WTC11 (cell line): ENCODE measurements around the gene PIN4. TPM values are rescaled to one million over a fixed set of nuclear protein-coding genes. Genes with fewer than 3 reads are reported as not detected.
"Not testable (repeated sequence)": the region's sequence is repeated elsewhere in the genome, so short reads cannot be mapped to it uniquely, and the experiment has no call there.

Experiments used
- ATAC-seq: fragments of 200-7000 bp; cut with Tn5 transposase; 2 replicates; pipeline ENCODE4 v1.10.0; 2021; ENCODE audit warnings: mild to moderate bottlenecking, moderate library complexity
- CTCF ChIA-PET: fragments of 300-600 bp; sonication (Branson Sonifier 250); formaldehyde crosslinking; loops from one replicate; lab custom pipeline; 2021; ENCODE audit warnings: antibody characterized with exemption; lab: Charles Lee
- POLR2A ChIA-PET: fragments of 350-600 bp; sonication (Branson Sonifier 250); formaldehyde crosslinking; loops from one replicate; lab custom pipeline; 2021; ENCODE audit warnings: antibody characterized with exemption; lab: Charles Lee
- DNase-seq: peaks from one replicate; pipeline ENCODE4 v3.0.0; 2021; ENCODE audit warnings: low spot score
- H3K27ac Mint-ChIP-seq: 2 replicates; pipeline ENCODE4 v1.8.0; 2021; ENCODE audit warnings: mixed read lengths
- H3K27me3 Mint-ChIP-seq: 2 replicates; pipeline ENCODE4 v1.8.0; 2021; ENCODE audit warnings: low read depth, mild to moderate bottlenecking, moderate library complexity, mixed read lengths
- H3K36me3 Mint-ChIP-seq: 2 replicates; pipeline ENCODE4 v1.8.0; 2021; ENCODE audit warnings: mixed read lengths
- H3K4me1 Mint-ChIP-seq: 2 replicates; pipeline ENCODE4 v1.8.0; 2022; ENCODE audit warnings: mixed read lengths
- H3K4me3 Mint-ChIP-seq: 2 replicates; pipeline ENCODE4 v1.8.0; 2021; ENCODE audit warnings: mild to moderate bottlenecking, moderate library complexity, mixed read lengths
- H3K9me3 Mint-ChIP-seq: 2 replicates; pipeline ENCODE4 v1.8.0; 2021; ENCODE audit warnings: mixed read lengths
- ATF3 ChIP-seq: sonication (generic); formaldehyde crosslinking; conservative IDR thresholded peaks from 2 replicates; pipeline ENCODE4 v1.8.1; 2022; ENCODE audit warnings: mild to moderate bottlenecking, missing genetic modification reagents
- CREB1 ChIP-seq: sonication (generic); formaldehyde crosslinking; IDR thresholded peaks from 2 replicates; pipeline ENCODE4 v1.8.0; 2023; ENCODE audit warnings: mild to moderate bottlenecking, missing genetic modification reagents
- E2F4 ChIP-seq: sonication (generic); formaldehyde crosslinking; IDR thresholded peaks from 2 replicates; pipeline ENCODE4 v1.8.1; 2022; ENCODE audit warnings: low read depth, mild to moderate bottlenecking, moderate library complexity, missing genetic modification reagents, borderline replicate concordance
- NFATC4 ChIP-seq: fragments of 250-450 bp; sonication (Bioruptor Pico); IDR thresholded peaks from 2 replicates; pipeline ENCODE4 v1.9.0; 2021; ENCODE audit warnings: mild to moderate bottlenecking
- NR2C2 ChIP-seq: sonication (generic); formaldehyde crosslinking; IDR thresholded peaks from 2 replicates; pipeline ENCODE4 v1.8.0; 2022; ENCODE audit warnings: mild to moderate bottlenecking, missing genetic modification reagents
- PRRX2 ChIP-seq: fragments of 250-450 bp; sonication (Bioruptor Pico); IDR thresholded peaks from 2 replicates; pipeline ENCODE4 v1.8.0; 2021; ENCODE audit warnings: mild to moderate bottlenecking
- RORB ChIP-seq: fragments of 250-450 bp; sonication (Bioruptor Pico); IDR thresholded peaks from 2 replicates; pipeline ENCODE4 v1.9.0; 2021; ENCODE audit warnings: mild to moderate bottlenecking
- TCF7 ChIP-seq: sonication (generic); formaldehyde crosslinking; IDR thresholded peaks from 2 replicates; pipeline ENCODE4 v1.8.0; 2022; ENCODE audit warnings: mild to moderate bottlenecking, low read depth, missing genetic modification reagents, moderate library complexity
- ZNF121 ChIP-seq: sonication (generic); formaldehyde crosslinking; IDR thresholded peaks from 2 replicates; pipeline ENCODE4 v1.8.0; 2023; ENCODE audit warnings: missing genetic modification reagents
- ZNF138 ChIP-seq: sonication (generic); formaldehyde crosslinking; conservative IDR thresholded peaks from 2 replicates; pipeline ENCODE4 v1.8.1; 2022; ENCODE audit warnings: mild to moderate bottlenecking, moderate library complexity, missing genetic modification reagents
- ZNF281 ChIP-seq: sonication (generic); formaldehyde crosslinking; IDR thresholded peaks from 2 replicates; pipeline ENCODE4 v1.8.0; 2023; ENCODE audit warnings: mild to moderate bottlenecking, missing genetic modification reagents
- ZNF532 ChIP-seq: fragments of 250-450 bp; sonication (Bioruptor Pico); IDR thresholded peaks from 2 replicates; pipeline ENCODE4 v1.9.0; 2021; ENCODE audit warnings: mild to moderate bottlenecking, borderline replicate concordance
- total RNA-seq: library from RNA; stranded (reverse); gene quantifications from 3 replicates; pipeline ENCODE4 v1.2.3, GENCODE V29; 2021

PIN4 gene
- total RNA-seq, 1 experiment from 2014 or later: 9.3 TPM

GRCh38 chrX:72159769-72160168, 21.8 kb upstream of the PIN4 start:
- CTCF ChIA-PET: no interaction called here
- peaks cover 12% of the 10 kb centered on the region; the same call in 1 of the 2 replicates for H3K36me3 Mint-ChIP-seq
- no peak overlapping the region for H3K4me3 Mint-ChIP-seq
- ATAC-seq: no peak
- H3K27ac Mint-ChIP-seq: no peak overlapping the region
- no peaks in the 10 kb centered on the region for H3K4me1 Mint-ChIP-seq
- POLR2A ChIA-PET: no interaction called here
- TF ChIP-seq RORB: no peak
- DNase-seq: no peak
- peaks cover 13% of the 10 kb centered on the region for H3K27me3 Mint-ChIP-seq
- peaks cover 34% of the 10 kb centered on the region for H3K9me3 Mint-ChIP-seq

GRCh38 chrX:72165551-72165950, 16.0 kb upstream of the PIN4 start:
- POLR2A ChIA-PET: no interaction called here
- Mint-ChIP-seq H3K9me3 (peaks cover 5% of the 10 kb centered on the region), H3K4me3 (no peak overlapping the region), H3K27ac (no peak overlapping the region), H3K36me3 (no peaks in the 10 kb centered on the region), H3K4me1 (no peaks in the 10 kb centered on the region), H3K27me3 (peaks cover 13% of the 10 kb centered on the region)
- no peak for TF ChIP-seq NR2C2 (CRISPR knock-in tag)
- no peak for TF ChIP-seq ZNF532 (CRISPR knock-in tag)
- TF ChIP-seq ZNF281 (CRISPR knock-in tag): no peak
- TF ChIP-seq ATF3 (CRISPR knock-in tag): no peak
- no peak for TF ChIP-seq NFATC4
- no peak for TF ChIP-seq TCF7
- TF ChIP-seq ZNF138 (CRISPR knock-in tag): no peak
- no peak for TF ChIP-seq ZNF121 (CRISPR knock-in tag)
- TF ChIP-seq PRRX2 (CRISPR knock-in tag): no peak
- DNase-seq (no peak), ATAC-seq (no peak)
- CTCF ChIA-PET: no interaction called here

DNA sequence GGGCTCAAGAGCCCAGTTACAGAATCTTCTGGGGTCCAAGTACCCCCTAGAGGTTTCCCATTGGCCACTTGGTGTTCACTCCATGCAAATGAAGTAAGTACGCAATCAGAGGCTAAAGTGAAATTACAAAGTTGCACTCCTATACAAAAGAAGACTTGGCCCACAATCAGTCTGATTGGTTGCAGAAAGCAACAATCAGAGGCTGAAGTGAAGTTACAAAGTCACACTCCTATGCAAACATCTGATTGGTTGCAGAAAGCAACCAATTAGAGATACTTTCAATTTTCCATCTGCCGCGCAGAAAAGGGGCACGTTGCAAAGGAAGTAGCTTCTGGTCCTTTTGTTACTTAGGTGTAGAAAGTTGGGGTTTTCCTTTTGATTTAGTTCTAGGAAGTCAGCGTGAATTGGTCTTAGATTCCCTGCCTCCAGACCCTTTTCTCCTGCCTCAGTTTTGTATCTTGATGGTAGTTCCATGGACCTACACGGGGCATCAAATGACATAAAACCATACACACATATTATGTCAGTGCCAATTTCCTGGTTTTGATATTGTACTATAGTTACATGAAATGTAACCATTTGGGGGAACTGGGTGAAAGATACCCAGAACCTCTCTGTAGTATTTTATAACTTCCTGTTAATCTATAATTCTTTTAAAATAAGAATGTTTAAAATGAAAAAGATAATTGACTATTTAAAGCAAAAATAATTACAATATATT, 12.4 kb upstream of the PIN4 start:
- no peak for ATAC-seq
- Mint-ChIP-seq H3K9me3 (no peaks in the 10 kb centered on the region), H3K27me3 (peaks cover 12% of the 10 kb centered on the region)
- TF ChIP-seq CREB1 (no peak), E2F4 (no peak), RORB (no peak)
- TF ChIP-seq, all 79 proteins: peak for 0
- Mint-ChIP-seq H3K4me3 (no peak overlapping the region), H3K27ac (no peak overlapping the region), H3K4me1 (no peaks in the 10 kb centered on the region), H3K36me3 (no peaks in the 10 kb centered on the region)
- DNase-seq: no peak
- ChIA-PET POLR2A (no interaction called here), CTCF (no interaction called here)

GRCh38 chrX:72176289-72176688, 5.3 kb upstream of the PIN4 start:
- POLR2A ChIA-PET, H3K36me3 Mint-ChIP-seq, H3K4me3 Mint-ChIP-seq, H3K27ac Mint-ChIP-seq, H3K4me1 Mint-ChIP-seq, DNase-seq, ATAC-seq, H3K9me3 Mint-ChIP-seq: not testable (repeated sequence)
- H3K27me3 Mint-ChIP-seq: peaks cover 20% of the 10 kb centered on the region
- CTCF ChIA-PET: interaction anchor here (0.6 kb wide), 1 partner anchor 9 kb away, joined by 3 read pairs; no protein-coding TSS in a partner anchor
